Activated T-cell treated with anti-CD3 and anti-CD28 coated beads, Interleukin-2, amount 50 U/mL, for 4 hours (primary cell): Measurements from ENCODE around the gene ZBP1. TPM values are rescaled to one million over a fixed set of nuclear protein-coding genes. Genes with fewer than 3 reads are reported as not detected.

Experiments used
- ATAC-seq, 2 donors: fragments of 200-7000 bp; cut with Tn5 transposase; one replicate each; pipeline ENCODE4 v1.10.0; 2021
- DNase-seq: peaks from one replicate; pipeline ENCODE4 v3.0.0-alpha.2; 2020
- H3K27me3 Mint-ChIP-seq: one replicate; pipeline ENCODE4 v1.8.0; 2021; ENCODE audit warnings: low read depth, mixed read lengths
- H3K36me3 Mint-ChIP-seq: one replicate; pipeline ENCODE4 v1.8.0; 2022; ENCODE audit warnings: mixed read lengths; ENCODE audit not compliant: insufficient read depth
- H3K4me1 Mint-ChIP-seq: one replicate; pipeline ENCODE4 v1.8.0; 2021; ENCODE audit warnings: low read depth, mixed read lengths
- H3K4me3 Mint-ChIP-seq: one replicate; pipeline ENCODE4 v1.8.0; 2021; ENCODE audit warnings: mild to moderate bottlenecking, moderate library complexity, mixed read lengths
- H3K9me3 Mint-ChIP-seq: one replicate; pipeline ENCODE4 v1.8.0; 2021; ENCODE audit warnings: mixed read lengths
- total RNA-seq, 3 donors: library from RNA; stranded (reverse); gene quantifications; one replicate each; pipeline ENCODE4 v1.2.1, GENCODE V29; 2021

Gene ZBP1
- total RNA-seq, 3 donors from 2014 or later: 0.13 to 0.27 TPM; not detected in 1

GRCh38 chr20:57559289-57559634, 61.0 kb downstream of the ZBP1 start:
- DNase-seq (no peak), ATAC-seq (no peak)
- H3K4me1 Mint-ChIP-seq: no peaks in the 10 kb centered on the region
- H3K4me3 Mint-ChIP-seq: no peak overlapping the region
- H3K9me3 Mint-ChIP-seq: no peaks in the 10 kb centered on the region
- peaks cover 35% of the 10 kb centered on the region for H3K27me3 Mint-ChIP-seq
- no peaks in the 10 kb centered on the region for H3K36me3 Mint-ChIP-seq

DNA sequence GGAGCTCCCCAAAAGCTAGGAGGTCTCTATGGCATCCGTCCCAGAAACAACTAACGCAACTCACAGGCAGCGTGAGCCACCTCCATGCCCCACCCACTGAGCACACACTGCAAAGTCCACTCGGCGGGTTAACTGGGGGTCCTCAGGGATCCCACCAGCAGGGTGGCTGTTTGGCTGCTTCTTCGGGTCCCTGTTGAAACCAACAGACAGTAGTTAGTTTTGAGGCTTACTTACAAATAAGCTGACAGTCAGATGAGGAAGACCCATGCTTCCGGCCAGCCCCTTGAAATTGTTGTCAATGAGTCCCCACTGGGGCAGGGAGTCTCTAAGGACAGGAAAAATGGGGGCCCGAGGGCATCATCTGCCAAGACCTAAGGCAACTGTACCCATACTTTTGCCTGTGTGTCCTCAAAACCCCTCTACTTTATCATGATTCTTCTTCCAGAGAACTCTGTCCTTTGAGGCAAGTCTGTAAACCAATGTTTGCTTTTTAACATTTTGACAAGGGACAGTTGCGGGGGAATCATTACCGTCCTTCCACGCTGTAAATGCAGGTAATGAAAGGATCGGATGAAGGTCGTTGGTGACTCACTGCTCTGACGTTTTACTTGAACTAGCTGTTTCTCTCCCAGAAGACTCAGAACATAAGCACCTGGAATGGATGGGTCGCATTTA, 61.5 kb downstream of the ZBP1 start:
- Mint-ChIP-seq H3K9me3 (no peaks in the 10 kb centered on the region), H3K4me1 (no peaks in the 10 kb centered on the region), H3K4me3 (no peak overlapping the region), H3K36me3 (no peaks in the 10 kb centered on the region), H3K27me3 (peaks cover 31% of the 10 kb centered on the region)
- DNase-seq: no peak
- no peak for ATAC-seq

DNA sequence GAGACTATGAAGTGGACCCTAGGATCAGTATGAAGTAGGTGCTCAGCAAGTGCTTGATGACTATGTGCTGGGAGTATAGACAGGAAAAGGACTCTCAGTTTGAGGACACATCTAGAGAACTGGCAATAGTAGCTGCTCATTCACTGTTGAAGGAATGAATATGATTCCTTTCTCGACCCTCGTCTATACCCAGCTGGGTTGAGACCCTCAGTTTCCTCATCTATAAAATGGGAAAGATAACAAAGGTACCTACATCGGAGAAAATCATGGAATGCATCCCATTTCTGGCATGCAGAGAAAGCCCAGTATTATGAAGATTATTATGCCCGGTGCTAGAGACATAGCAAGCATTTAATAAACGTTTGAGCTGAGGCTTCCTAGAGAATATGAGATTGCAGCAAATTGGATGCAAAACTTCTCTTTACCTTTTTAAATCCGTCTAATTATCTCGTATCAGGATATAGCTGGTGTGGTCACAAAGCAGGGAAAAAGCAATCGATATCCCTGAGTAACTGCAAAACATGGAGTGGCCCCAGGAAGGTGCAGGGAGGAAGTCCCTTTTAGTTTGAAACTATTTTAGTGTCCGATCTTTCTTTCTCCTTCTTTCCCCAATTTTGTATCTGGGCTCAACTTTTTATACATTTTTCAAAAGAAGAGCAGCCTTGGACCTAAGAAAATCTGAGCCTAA, 62.2 kb downstream of the ZBP1 start:
- no peak overlapping the region for H3K4me3 Mint-ChIP-seq
- H3K9me3 Mint-ChIP-seq: no peaks in the 10 kb centered on the region
- peaks cover 26% of the 10 kb centered on the region for H3K27me3 Mint-ChIP-seq
- ATAC-seq (no peak), DNase-seq (no peak)
- H3K36me3 Mint-ChIP-seq: no peaks in the 10 kb centered on the region
- H3K4me1 Mint-ChIP-seq: no peaks in the 10 kb centered on the region

DNA sequence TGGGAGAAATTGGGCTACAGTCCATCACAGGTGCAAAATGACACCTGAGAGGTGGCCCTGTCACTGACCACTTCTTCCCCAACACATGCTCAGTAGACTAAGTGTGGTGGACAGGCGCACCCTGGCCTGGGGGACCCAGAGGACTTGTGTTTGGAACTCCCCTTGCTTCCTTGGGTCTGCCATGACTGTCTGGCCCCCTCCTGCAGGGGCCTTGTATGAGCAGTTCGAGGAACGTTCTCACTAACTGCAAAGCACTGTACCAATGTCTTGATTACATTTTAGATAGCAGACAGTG, 63.3 kb downstream of the ZBP1 start:
- Mint-ChIP-seq H3K9me3 (no peaks in the 10 kb centered on the region), H3K36me3 (no peaks in the 10 kb centered on the region), H3K4me1 (no peaks in the 10 kb centered on the region), H3K27me3 (peaks cover 26% of the 10 kb centered on the region), H3K4me3 (no peak overlapping the region)
- DNase-seq (no peak), ATAC-seq (no peak)

DNA sequence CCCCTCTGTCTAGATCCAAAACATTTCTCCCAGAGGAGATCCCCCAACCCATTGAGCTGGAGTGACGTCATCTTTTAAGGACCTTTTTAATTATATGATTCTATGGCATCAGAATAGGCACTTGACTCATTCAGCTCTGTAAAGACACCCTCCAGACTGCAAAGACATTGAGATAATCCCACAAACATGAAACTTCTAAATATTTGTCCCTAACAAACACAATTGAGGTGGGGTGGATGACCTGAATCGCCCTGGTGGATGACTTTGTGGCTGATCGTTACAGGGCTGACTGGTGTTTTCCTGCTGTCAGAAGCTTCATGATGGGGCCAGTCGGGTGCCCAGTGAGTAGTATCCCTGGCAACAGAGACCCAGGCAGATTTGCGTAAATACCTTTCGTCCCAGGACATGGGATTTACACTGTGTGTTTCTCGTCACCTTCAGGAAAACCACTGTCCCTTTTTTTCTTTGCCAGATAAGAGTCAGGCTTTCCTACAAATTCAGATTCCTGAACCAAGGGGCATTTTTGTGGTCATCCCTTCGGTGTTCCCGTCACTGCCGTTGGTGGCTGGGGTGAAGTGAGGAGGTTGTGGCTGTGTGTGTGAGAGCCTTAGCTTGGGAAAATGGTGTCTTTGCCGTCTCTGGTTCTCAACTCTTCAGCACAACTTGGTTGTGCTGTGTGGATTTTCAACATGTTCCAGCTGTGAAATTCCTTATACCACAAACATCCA, 64.6 kb downstream of the ZBP1 start:
- no peaks in the 10 kb centered on the region for H3K9me3 Mint-ChIP-seq
- H3K36me3 Mint-ChIP-seq: no peaks in the 10 kb centered on the region
- H3K4me1 Mint-ChIP-seq: no peaks in the 10 kb centered on the region
- no peak overlapping the region for H3K4me3 Mint-ChIP-seq
- DNase-seq (no peak), ATAC-seq (no peak)
- peaks cover 26% of the 10 kb centered on the region for H3K27me3 Mint-ChIP-seq

Other genes with a start within 250 kb of the ZBP1 start
- gene RBM38, start 229.0 kb downstream of the ZBP1 start, total RNA-seq: 100 to 1,000 TPM; 123 to 172 (median 129) TPM
- gene CTCFL, start 95.3 kb downstream of the ZBP1 start, total RNA-seq: under 1 TPM; 0.11 to 0.27 (median 0.15) TPM
- under 1 TPM; 0.21 to 0.68 (median 0.22) TPM for gene PCK1, start 59.3 kb downstream of the ZBP1 start, total RNA-seq
- 1 to 10 TPM; 4.3 to 7.4 (median 5.6) TPM for gene PMEPA1, start 89.6 kb upstream of the ZBP1 start, total RNA-seq